Measurements from ENCODE around the gene CRACDL. TPM values are rescaled to one million over a fixed set of nuclear protein-coding genes. Genes with fewer than 3 reads are reported as not detected.

Gene CRACDL
- total RNA-seq, 2 donors from 2014 or later, result 4.1 to 20.8 TPM

- no peak for DNase-seq (ENCODE audit: low spot score)
- TF ChIP-seq POLR2AphosphoS5 (IDR thresholded peaks at IDR 0.05), result peak; percentile 13
- no peak for TF ChIP-seq POLR2A (IDR thresholded peaks at IDR 0.05)
- no peak overlapping the region for H3K4me3 ChIP-seq
- intact Hi-C loops (cut with DNase I), result no loop called here
- no peak overlapping the region for H3K27ac ChIP-seq
- H3K9me3 ChIP-seq, result no peaks in the 10 kb centered on the region
- WGBS, result 71% methylated on average over 8 of the region's 8 CpGs
- H3K36me3 ChIP-seq, result no peaks in the 10 kb centered on the region
- H3K27me3 ChIP-seq (replicated peaks; ENCODE audit: insufficient read depth), result no peaks in the 10 kb centered on the region
- no peaks in the 10 kb centered on the region for H3K4me1 ChIP-seq (replicated peaks)
Measured at GRCh38 chr2:98800330-98801064, 135.5 kb downstream of the CRACDL start.

- no peaks in the 10 kb centered on the region for H3K4me1 ChIP-seq (replicated peaks)
- H3K9me3 ChIP-seq, result no peaks in the 10 kb centered on the region
- DNase-seq (ENCODE audit: low spot score), result no peak
- TF ChIP-seq POLR2A (IDR thresholded peaks at IDR 0.05), result no peak
- TF ChIP-seq, protein P1, sequence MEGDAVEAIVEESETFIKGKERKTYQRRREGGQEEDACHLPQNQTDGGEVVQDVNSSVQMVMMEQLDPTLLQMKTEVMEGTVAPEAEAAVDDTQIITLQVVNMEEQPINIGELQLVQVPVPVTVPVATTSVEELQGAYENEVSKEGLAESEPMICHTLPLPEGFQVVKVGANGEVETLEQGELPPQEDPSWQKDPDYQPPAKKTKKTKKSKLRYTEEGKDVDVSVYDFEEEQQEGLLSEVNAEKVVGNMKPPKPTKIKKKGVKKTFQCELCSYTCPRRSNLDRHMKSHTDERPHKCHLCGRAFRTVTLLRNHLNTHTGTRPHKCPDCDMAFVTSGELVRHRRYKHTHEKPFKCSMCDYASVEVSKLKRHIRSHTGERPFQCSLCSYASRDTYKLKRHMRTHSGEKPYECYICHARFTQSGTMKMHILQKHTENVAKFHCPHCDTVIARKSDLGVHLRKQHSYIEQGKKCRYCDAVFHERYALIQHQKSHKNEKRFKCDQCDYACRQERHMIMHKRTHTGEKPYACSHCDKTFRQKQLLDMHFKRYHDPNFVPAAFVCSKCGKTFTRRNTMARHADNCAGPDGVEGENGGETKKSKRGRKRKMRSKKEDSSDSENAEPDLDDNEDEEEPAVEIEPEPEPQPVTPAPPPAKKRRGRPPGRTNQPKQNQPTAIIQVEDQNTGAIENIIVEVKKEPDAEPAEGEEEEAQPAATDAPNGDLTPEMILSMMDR (IDR thresholded peaks at IDR 0.05), result no peak
- no peak for TF ChIP-seq POLR2AphosphoS5 (IDR thresholded peaks at IDR 0.05)
- no peaks in the 10 kb centered on the region for H3K36me3 ChIP-seq
- H3K4me3 ChIP-seq, result no peak overlapping the region
- H3K27ac ChIP-seq, result no peak overlapping the region
- 92% methylated on average over 10 of the region's 10 CpGs for WGBS
- intact Hi-C loops (cut with DNase I), result no loop called here
- H3K27me3 ChIP-seq (replicated peaks; ENCODE audit: insufficient read depth), result no peaks in the 10 kb centered on the region
Measured at GRCh38 chr2:98799375-98800329, 136.4 kb downstream of the CRACDL start.

DNA sequence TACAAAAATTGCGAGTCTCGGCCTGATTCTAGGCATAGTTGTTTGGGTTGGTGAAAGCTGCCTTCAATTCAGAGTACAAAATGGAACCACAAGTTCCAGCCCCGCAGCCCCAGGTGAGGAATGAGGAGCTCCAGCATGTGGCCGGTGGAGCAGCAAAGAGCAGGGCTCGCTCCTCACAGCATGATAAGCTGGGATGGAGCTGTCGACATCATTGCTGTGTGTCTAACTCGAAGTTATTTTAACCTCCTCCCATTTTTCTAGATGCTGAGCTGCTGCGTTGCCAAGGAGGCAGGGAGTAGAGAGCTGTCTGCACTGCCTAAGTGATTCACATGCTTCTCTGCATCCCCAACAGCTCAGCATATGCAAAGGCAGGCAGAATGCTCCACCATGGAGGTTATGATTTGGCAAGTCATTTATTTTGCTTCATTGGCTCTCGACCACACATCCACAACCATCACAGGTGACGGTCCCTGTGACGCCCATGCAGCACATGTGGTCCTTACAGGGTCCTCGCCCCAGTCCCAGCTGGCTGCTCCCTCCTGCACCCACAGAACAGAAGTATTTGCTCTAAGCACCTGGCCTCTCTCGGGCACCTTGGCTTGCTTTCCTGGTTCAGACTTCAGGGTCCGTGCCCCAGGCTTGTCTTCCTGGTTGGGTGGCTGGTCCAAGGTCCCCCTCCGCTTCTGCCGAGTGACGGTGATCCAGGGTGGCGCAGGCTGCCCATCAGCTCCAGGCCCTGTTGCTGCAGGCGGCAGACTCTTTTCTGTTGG, 139.1 kb downstream of the CRACDL start:
- WGBS, result 95% methylated on average over 19 of the region's 19 CpGs
- DNase-seq (ENCODE audit: low spot score), result no peak

DNA sequence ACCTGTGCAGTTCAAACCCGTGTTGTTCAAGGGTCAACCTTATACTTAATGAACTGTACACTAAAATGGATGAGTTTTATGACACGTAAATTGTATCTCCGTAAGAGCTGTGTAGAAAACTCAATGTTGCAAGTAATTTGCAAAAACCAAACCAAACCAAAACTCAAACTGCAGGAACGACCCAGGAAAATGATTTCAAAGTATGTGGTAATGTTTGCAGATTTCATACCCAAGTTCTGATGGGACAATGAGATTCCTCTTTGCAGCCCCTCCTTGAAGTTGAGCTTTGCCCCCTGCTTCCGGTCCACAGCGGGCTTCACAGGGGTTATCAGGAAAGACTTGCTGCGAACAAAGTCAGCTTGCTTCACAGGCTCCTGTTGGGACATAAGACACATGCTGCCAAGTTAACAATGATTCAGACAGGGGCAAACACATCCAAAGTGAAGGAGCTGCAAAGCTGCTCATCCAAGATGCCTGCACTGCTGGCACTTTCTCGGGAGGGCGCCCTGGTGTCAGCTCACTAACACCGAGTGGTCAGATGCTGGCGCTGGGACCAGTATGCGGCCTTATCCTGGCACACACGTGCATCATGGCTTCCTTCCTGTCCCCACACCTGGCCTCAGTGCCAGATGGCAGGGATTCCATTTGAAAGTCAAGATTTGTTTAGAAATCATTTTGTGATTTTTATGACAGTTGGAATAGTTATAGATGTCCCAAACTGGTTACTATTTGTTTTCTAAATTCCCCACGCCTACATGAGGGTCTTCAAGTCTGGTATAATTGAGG, 139.9 kb downstream of the CRACDL start:
- no peak overlapping the region for H3K27ac ChIP-seq
- no peaks in the 10 kb centered on the region for H3K9me3 ChIP-seq
- WGBS, result 86% methylated on average over 14 of the region's 14 CpGs
- no peak overlapping the region for H3K4me3 ChIP-seq
- TF ChIP-seq POLR2A (IDR thresholded peaks at IDR 0.05) (no peak), POLR2AphosphoS5 (IDR thresholded peaks at IDR 0.05) (no peak)
- TF ChIP-seq, protein P1 (IDR thresholded peaks at IDR 0.05), result no peak
- H3K4me1 ChIP-seq (replicated peaks), result no peaks in the 10 kb centered on the region
- DNase-seq (ENCODE audit: low spot score), result no peak
- H3K27me3 ChIP-seq (replicated peaks; ENCODE audit: insufficient read depth), result no peaks in the 10 kb centered on the region
- intact Hi-C loops (cut with DNase I), result no loop called here
- no peaks in the 10 kb centered on the region for H3K36me3 ChIP-seq

More for the DNA sequence above, 139.1 kb downstream of the CRACDL start:
- H3K27me3 ChIP-seq (replicated peaks; ENCODE audit: insufficient read depth), result no peaks in the 10 kb centered on the region
- TF ChIP-seq POLR2A (IDR thresholded peaks at IDR 0.05), result no peak
- TF ChIP-seq POLR2AphosphoS5 (IDR thresholded peaks at IDR 0.05), result no peak
- TF ChIP-seq, protein P1 (IDR thresholded peaks at IDR 0.05), result no peak
- H3K27ac ChIP-seq, result no peak overlapping the region
- intact Hi-C loops (cut with DNase I), result no loop called here
- no peaks in the 10 kb centered on the region for H3K36me3 ChIP-seq
- no peaks in the 10 kb centered on the region for H3K4me1 ChIP-seq (replicated peaks)
- no peak overlapping the region for H3K4me3 ChIP-seq
- no peaks in the 10 kb centered on the region for H3K9me3 ChIP-seq

All from prostate gland (tissue), 2 donors.